HL-60 (cell line): ENCODE data around the gene BPIFA2.

ENCODE experiments used
- GABPA ChIP-seq: IDR thresholded peaks from 2 replicates; pipeline ENCODE4 v1.6.1; 2012; ENCODE audit warnings: low read depth
- POLR2AphosphoS5 ChIP-seq: IDR thresholded peaks from 2 replicates; pipeline ENCODE4 v1.6.1; 2012; ENCODE audit warnings: low read depth
- SPI1 ChIP-seq: IDR thresholded peaks from 2 replicates; pipeline ENCODE4 v1.6.1; 2012; ENCODE audit warnings: low read depth, mild to moderate bottlenecking, borderline replicate concordance
- TF ChIP-seq, protein P1 (sequence below): IDR thresholded peaks from one replicate; pipeline ENCODE4 v1.5.1; 2011; ENCODE audit warnings: low read length, control low read depth, inconsistent platforms; ENCODE audit not compliant: insufficient read depth
- TF ChIP-seq, protein P2 (sequence below): IDR thresholded peaks from 2 replicates; pipeline ENCODE4 v1.6.1; 2012; ENCODE audit warnings: low read depth; ENCODE audit not compliant: insufficient replicate concordance

DNA sequence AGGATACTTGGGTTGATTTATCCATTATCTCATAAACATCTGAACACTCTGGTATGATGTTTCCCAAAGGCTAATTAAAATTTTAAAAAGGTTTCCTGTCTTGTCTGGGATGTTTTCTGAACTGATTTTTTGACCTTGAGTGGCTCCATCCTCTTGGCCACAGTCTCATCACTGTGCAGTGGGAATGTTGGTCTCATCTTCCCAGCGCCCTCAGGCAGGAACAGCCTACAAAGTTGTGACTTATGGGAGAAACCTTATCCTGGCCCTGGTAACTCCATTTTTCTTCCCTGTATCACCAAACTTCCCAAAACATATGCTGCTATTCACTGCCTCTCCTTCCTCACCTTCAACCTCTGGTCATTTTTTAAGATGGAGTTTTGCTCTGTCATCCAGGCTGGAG is 42.4 kb downstream of the BPIFA2 start:
- TF ChIP-seq, protein P1, sequence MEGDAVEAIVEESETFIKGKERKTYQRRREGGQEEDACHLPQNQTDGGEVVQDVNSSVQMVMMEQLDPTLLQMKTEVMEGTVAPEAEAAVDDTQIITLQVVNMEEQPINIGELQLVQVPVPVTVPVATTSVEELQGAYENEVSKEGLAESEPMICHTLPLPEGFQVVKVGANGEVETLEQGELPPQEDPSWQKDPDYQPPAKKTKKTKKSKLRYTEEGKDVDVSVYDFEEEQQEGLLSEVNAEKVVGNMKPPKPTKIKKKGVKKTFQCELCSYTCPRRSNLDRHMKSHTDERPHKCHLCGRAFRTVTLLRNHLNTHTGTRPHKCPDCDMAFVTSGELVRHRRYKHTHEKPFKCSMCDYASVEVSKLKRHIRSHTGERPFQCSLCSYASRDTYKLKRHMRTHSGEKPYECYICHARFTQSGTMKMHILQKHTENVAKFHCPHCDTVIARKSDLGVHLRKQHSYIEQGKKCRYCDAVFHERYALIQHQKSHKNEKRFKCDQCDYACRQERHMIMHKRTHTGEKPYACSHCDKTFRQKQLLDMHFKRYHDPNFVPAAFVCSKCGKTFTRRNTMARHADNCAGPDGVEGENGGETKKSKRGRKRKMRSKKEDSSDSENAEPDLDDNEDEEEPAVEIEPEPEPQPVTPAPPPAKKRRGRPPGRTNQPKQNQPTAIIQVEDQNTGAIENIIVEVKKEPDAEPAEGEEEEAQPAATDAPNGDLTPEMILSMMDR, result no peak
- no peak for TF ChIP-seq POLR2AphosphoS5
- TF ChIP-seq, protein P2, sequence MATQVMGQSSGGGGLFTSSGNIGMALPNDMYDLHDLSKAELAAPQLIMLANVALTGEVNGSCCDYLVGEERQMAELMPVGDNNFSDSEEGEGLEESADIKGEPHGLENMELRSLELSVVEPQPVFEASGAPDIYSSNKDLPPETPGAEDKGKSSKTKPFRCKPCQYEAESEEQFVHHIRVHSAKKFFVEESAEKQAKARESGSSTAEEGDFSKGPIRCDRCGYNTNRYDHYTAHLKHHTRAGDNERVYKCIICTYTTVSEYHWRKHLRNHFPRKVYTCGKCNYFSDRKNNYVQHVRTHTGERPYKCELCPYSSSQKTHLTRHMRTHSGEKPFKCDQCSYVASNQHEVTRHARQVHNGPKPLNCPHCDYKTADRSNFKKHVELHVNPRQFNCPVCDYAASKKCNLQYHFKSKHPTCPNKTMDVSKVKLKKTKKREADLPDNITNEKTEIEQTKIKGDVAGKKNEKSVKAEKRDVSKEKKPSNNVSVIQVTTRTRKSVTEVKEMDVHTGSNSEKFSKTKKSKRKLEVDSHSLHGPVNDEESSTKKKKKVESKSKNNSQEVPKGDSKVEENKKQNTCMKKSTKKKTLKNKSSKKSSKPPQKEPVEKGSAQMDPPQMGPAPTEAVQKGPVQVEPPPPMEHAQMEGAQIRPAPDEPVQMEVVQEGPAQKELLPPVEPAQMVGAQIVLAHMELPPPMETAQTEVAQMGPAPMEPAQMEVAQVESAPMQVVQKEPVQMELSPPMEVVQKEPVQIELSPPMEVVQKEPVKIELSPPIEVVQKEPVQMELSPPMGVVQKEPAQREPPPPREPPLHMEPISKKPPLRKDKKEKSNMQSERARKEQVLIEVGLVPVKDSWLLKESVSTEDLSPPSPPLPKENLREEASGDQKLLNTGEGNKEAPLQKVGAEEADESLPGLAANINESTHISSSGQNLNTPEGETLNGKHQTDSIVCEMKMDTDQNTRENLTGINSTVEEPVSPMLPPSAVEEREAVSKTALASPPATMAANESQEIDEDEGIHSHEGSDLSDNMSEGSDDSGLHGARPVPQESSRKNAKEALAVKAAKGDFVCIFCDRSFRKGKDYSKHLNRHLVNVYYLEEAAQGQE, result no peak
- no peak for TF ChIP-seq GABPA
- no peak for TF ChIP-seq SPI1
